ENCODE data around the gene TMEM179. TPM values are rescaled to one million over a fixed set of nuclear protein-coding genes. Genes with fewer than 3 reads are reported as not detected.

The TMEM179 gene
- total RNA-seq, 1 donor: not detected

- no peak overlapping the region for H3K4me3 ChIP-seq (ENCODE audit: low read depth, low read length)
- no peak for TF ChIP-seq CTCF (IDR thresholded peaks at IDR 0.05; ENCODE audit: insufficient read depth, low read length)
- no peak for DNase-seq (ENCODE audit: low read depth)
Measured at GRCh38 chr14:104596451-104596918, 8.1 kb downstream of the TMEM179 start.

GRCh38 chr14:104595911-104596450 is 8.6 kb downstream of the TMEM179 start:
- no peak for DNase-seq (ENCODE audit: low read depth)
- no peak for TF ChIP-seq CTCF (IDR thresholded peaks at IDR 0.05; ENCODE audit: insufficient read depth, low read length)
- H3K4me3 ChIP-seq (ENCODE audit: low read depth, low read length): no peak overlapping the region

DNA sequence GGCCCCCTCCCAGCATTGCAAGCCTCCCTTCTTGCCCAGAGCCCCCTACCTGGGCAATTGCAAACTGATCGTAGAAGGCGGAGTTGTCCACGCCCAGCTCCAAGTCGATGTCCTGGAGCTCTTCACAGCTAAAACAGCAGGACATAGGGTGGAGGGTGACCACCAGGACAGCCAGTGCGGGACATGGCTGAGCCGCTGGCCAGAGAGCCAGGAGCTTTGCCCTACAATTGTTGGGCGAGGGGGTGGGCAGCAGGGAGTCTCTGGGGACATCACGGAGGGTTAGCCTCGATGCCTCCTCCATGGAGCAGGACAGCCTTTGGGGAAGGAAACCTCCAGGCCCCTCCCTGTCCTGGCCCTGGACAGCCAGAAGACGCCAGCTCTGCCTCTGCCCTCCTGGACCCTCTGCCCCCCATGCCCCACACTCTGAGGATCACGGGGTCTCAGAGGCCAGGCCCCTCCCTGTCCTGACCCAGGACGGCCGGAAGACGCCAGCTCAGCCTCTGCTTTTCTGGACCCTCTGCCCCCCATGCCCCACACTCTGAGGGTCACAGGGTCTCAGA is 9.4 kb downstream of the TMEM179 start:
- DNase-seq (ENCODE audit: low read depth): no peak

DNA sequence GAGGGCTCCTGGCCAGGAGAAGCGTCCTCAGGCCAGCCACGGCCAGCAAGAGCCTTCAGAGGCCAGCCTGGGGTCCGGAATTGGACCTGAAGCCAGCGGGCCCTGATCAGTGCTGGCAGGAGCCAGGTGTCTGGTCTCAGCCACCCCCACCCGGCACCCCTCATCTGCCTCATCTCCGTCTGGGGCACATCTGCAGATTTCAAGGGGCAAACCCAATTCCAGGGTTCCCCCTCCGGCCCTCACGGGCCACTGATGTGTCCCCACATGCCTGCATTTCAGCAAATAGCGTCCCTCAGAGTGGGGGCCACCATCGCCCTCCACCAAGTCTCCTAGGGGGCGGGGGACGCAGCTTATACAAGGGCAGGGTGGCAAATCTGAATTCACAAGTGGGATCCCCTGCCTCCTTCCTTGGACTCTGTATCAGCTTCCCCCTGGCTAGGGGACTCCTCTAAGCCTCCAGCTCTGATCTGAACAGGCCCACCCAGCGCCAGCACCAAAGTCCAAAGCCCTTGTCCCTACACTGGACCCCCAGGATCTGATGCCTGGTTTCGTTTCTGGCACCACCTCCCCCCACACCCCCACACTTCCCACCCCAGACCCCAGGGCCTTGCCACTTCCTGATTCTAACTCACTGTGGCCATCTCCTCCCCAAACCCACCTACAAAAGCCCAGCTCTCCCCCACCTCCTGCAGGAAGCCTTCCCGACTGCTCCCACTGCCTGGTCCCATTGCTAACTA is 10.1 kb downstream of the TMEM179 start:
- DNase-seq (ENCODE audit: low read depth): no peak
- no peak for TF ChIP-seq CTCF (IDR thresholded peaks at IDR 0.05; ENCODE audit: insufficient read depth, low read length)

More for the DNA sequence above, 9.4 kb downstream of the TMEM179 start:
- TF ChIP-seq CTCF (IDR thresholded peaks at IDR 0.05; ENCODE audit: insufficient read depth, low read length): no peak
- no peak overlapping the region for H3K4me3 ChIP-seq (ENCODE audit: low read depth, low read length)

GRCh38 chr14:104593710-104594136 is 10.8 kb downstream of the TMEM179 start:
- no peak overlapping the region for H3K4me3 ChIP-seq (ENCODE audit: low read depth, low read length)
- TF ChIP-seq CTCF (IDR thresholded peaks at IDR 0.05; ENCODE audit: insufficient read depth, low read length): no peak
- no peak for DNase-seq (ENCODE audit: low read depth)

More for the DNA sequence above, 10.1 kb downstream of the TMEM179 start:
- H3K4me3 ChIP-seq (ENCODE audit: low read depth, low read length): no peak overlapping the region

DNA sequence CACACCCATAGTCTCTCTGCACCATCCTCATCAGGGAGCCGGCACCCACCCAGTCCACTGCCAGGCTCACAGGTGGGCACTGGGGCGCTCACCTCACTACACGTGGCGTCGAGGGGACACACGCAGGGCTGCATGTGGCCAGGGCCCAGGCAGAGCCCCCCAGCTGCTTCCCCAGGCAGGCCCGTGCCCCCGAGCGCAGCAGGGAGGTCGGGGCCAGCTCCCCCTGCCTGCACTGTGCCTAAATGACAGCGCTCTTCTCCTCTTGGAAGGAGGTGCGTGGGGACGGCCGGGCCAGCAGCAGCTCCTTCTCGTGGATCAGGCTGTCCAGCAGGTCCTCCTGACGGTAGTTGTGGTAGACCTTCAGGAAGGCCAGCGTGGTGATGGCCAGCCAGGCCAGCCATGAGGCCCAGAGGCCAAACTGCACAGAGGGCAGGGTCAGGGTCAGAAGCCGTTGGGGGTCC is 11.3 kb downstream of the TMEM179 start:
- TF ChIP-seq CTCF (IDR thresholded peaks at IDR 0.05; ENCODE audit: insufficient read depth, low read length): no peak
- H3K4me3 ChIP-seq (ENCODE audit: low read depth, low read length): no peak overlapping the region
- DNase-seq (ENCODE audit: low read depth): no peak

Measured in fibroblast of the aortic adventitia (primary cell).